Neuronal stem cell (in vitro differentiated cells): ENCODE data around the gene LPAR5.

ENCODE experiments used
- DNase-seq: peaks from one replicate; pipeline ENCODE4 v3.0.0-alpha.2; 2013; ENCODE audit warnings: low spot score
- H2AFZ ChIP-seq: one replicate; pipeline ENCODE4 v1.6.1; 2013; ENCODE audit warnings: mild to moderate bottlenecking, low read length, inconsistent platforms
- H2AK5ac ChIP-seq: 2 replicates; pipeline ENCODE4 v1.6.1; 2013; ENCODE audit warnings: low read depth, mild to moderate bottlenecking, inconsistent platforms, low read length, moderate library complexity, mixed read lengths
- H2BK120ac ChIP-seq: 2 replicates; pipeline ENCODE4 v1.6.1; 2013; ENCODE audit warnings: low read depth, mild to moderate bottlenecking, inconsistent platforms, low read length, moderate library complexity, mixed read lengths
- H2BK12ac ChIP-seq: one replicate; pipeline ENCODE4 v1.6.1; 2013; ENCODE audit warnings: low read length, inconsistent platforms
- H2BK15ac ChIP-seq: 2 replicates; pipeline ENCODE4 v1.6.1; 2013; ENCODE audit warnings: mild to moderate bottlenecking, low read length, inconsistent platforms, mixed read lengths
- H2BK5ac ChIP-seq: one replicate; pipeline ENCODE4 v1.6.1; 2013; ENCODE audit warnings: inconsistent platforms, mild to moderate bottlenecking, low read length, moderate library complexity
- H3K14ac ChIP-seq: one replicate; pipeline ENCODE4 v1.6.1; 2013; ENCODE audit warnings: low read length, inconsistent platforms
- H3K18ac ChIP-seq: 2 replicates; pipeline ENCODE4 v1.6.1; 2013; ENCODE audit warnings: low read length, inconsistent platforms
- H3K23ac ChIP-seq: 2 replicates; pipeline ENCODE4 v1.6.1; 2013; ENCODE audit warnings: low read depth, mild to moderate bottlenecking, mixed read lengths, low read length, inconsistent platforms; ENCODE audit not compliant: poor library complexity
- H3K27ac ChIP-seq: replicated peaks from 3 replicates; pipeline ENCODE4 v1.5.1; 2013; ENCODE audit warnings: low read length, inconsistent platforms
- H3K27me3 ChIP-seq, 3 experiments: 2 replicates each; pipeline ENCODE4 v1.6.1; 2013; ENCODE audit warnings: low read length in 3 of 3, mild to moderate bottlenecking in 2 of 3, inconsistent platforms in 1 of 3, low read depth in 1 of 3, mixed read lengths in 1 of 3, moderate library complexity in 1 of 3; ENCODE audit not compliant: control insufficient read depth in 3 of 3, insufficient read depth in 3 of 3
- H3K36me3 ChIP-seq, 2 donors: replicated peaks in 1 of 2; 2 replicates each; pipeline ENCODE4 v1.6.1; 2013; ENCODE audit warnings: low read length in 2 of 2; ENCODE audit not compliant: control insufficient read depth in 2 of 2, insufficient read depth in 2 of 2
- H3K4ac ChIP-seq: 2 replicates; pipeline ENCODE4 v1.6.1; 2013; ENCODE audit warnings: inconsistent platforms, mild to moderate bottlenecking, low read length, moderate library complexity
- H3K4me1 ChIP-seq, 2 donors: 1 replicate in 1 of 2; 2 replicates in 1 of 2; pipeline ENCODE4 v1.6.1; 2013; ENCODE audit warnings: low read length in 2 of 2, low read depth in 1 of 2; ENCODE audit not compliant: control insufficient read depth in 2 of 2, insufficient read depth in 1 of 2
- H3K4me2 ChIP-seq: one replicate; pipeline ENCODE4 v1.6.1; 2013; ENCODE audit warnings: mild to moderate bottlenecking, low read length, inconsistent platforms; ENCODE audit not compliant: insufficient read depth, poor library complexity, severe bottlenecking
- H3K4me3 ChIP-seq, 2 donors: 2 replicates each; pipeline ENCODE4 v1.5.1; 2013; ENCODE audit warnings: low read length in 2 of 2, mild to moderate bottlenecking in 2 of 2, inconsistent platforms in 1 of 2, moderate library complexity in 1 of 2
- H3K79me1 ChIP-seq: one replicate; pipeline ENCODE4 v1.6.1; 2013; ENCODE audit warnings: low read depth, mild to moderate bottlenecking, inconsistent platforms, low read length, moderate library complexity
- H3K9ac ChIP-seq: one replicate; pipeline ENCODE4 v1.6.1; 2013; ENCODE audit warnings: mild to moderate bottlenecking, low read depth, low read length, inconsistent platforms; ENCODE audit not compliant: poor library complexity
- H3K9me3 ChIP-seq, 2 donors: replicated peaks in 1 of 2; 2 replicates each; pipeline versions ENCODE3 to v1.6.1; 2013; ENCODE audit warnings: low read length in 2 of 2, mild to moderate bottlenecking in 2 of 2, inconsistent platforms in 1 of 2, low read depth in 1 of 2, mixed read lengths in 1 of 2, moderate library complexity in 1 of 2; ENCODE audit not compliant: control insufficient read depth in 2 of 2, insufficient read depth in 1 of 2
- H4K8ac ChIP-seq: one replicate; pipeline ENCODE4 v1.6.1; 2013; ENCODE audit warnings: low read depth, mild to moderate bottlenecking, inconsistent platforms, low read length, moderate library complexity
- H4K91ac ChIP-seq: one replicate; pipeline ENCODE4 v1.6.1; 2013; ENCODE audit warnings: low read length, low read depth, mild to moderate bottlenecking, inconsistent platforms; ENCODE audit not compliant: poor library complexity
- WGBS, 2 donors: extraction: QIAGEN DNeasy Blood & Tissue Kit; methylation state at CpG; one replicate each; pipeline ENCODE4 v1.1.7; 2013; ENCODE audit warnings: missing lambda C conversion rate in 2 of 2, mixed read lengths in 1 of 2; ENCODE audit not compliant: insufficient read length in 2 of 2, insufficient replicate concordance in 1 of 2; ENCODE audit errors: extremely low coverage in 2 of 2; 5-methylcytosine and 5-hydroxymethylcytosine counted together

The LPAR5 gene

DNA sequence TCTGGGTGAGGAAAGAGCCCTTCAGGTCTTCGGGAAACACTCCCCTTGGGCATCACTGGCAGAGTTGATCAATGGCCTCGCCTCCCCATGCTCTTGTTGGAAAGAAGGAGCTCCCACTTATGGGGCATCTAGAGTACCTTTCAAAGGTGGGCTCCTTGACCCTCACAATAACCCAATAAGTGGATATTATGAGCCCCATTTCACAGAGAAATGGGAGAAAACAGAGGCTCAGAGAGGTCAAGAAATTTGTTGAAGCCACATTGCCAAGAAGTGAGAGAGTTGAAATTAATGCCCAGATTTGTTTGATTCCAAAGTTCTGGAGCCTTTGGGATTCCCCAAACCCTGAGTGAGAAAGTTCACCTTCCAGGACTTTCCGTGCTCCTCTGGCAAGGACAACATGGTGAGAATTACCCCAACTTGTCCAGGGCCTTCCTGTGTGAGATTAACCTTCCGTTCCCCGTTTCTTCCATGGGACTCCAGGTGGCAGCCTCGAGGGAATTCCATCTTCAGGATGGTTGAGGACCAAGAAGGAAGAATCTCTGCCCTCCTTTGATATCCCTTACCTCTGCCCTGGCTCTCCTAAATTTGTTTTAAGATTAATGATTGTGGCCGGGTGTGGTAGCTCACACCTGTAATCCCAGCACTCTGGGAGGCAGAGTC lies 21.1 kb downstream of the LPAR5 start:
- H4K8ac ChIP-seq, result peak overlapping the region; percentile 29
- peak overlapping the region; percentile 42 for H3K14ac ChIP-seq
- WGBS, 2 donors, result no CpG with 5 or more reads among the region's 7 CpGs
- peak overlapping the region; percentile 95 for H3K27ac ChIP-seq
- H3K18ac ChIP-seq, result peak overlapping the region; percentile 97
- peak overlapping the region in 1 of 2 donors; percentile 10 for H3K4me3 ChIP-seq
- no peak overlapping the region for H2BK120ac ChIP-seq
- H3K79me1 ChIP-seq, result no peaks in the 10 kb centered on the region
- H3K9ac ChIP-seq, result peak overlapping the region; percentile 53
- peaks cover 32% of the 10 kb centered on the region in 2 donors for H3K4me1 ChIP-seq
- peak overlapping the region; percentile 87 for H2BK15ac ChIP-seq
- peak overlapping the region; percentile 42 for H2BK12ac ChIP-seq
- no peaks in the 10 kb centered on the region for H3K36me3 ChIP-seq
- peak overlapping the region; percentile 60 for H3K4ac ChIP-seq
- peak overlapping the region; percentile 44 for H2AFZ ChIP-seq
- H3K4me2 ChIP-seq, result no peak overlapping the region
- peaks cover 0 to 3% (median 0%) of the 10 kb centered on the region in 3 experiments for H3K27me3 ChIP-seq
- peak overlapping the region; percentile 16 for H4K91ac ChIP-seq
- H2BK5ac ChIP-seq, result peak overlapping the region; percentile 90
- DNase-seq, result no peak
- no peak overlapping the region for H3K23ac ChIP-seq
- H2AK5ac ChIP-seq, result peak overlapping the region; percentile 70
- no peaks in the 10 kb centered on the region for H3K9me3 ChIP-seq

DNA sequence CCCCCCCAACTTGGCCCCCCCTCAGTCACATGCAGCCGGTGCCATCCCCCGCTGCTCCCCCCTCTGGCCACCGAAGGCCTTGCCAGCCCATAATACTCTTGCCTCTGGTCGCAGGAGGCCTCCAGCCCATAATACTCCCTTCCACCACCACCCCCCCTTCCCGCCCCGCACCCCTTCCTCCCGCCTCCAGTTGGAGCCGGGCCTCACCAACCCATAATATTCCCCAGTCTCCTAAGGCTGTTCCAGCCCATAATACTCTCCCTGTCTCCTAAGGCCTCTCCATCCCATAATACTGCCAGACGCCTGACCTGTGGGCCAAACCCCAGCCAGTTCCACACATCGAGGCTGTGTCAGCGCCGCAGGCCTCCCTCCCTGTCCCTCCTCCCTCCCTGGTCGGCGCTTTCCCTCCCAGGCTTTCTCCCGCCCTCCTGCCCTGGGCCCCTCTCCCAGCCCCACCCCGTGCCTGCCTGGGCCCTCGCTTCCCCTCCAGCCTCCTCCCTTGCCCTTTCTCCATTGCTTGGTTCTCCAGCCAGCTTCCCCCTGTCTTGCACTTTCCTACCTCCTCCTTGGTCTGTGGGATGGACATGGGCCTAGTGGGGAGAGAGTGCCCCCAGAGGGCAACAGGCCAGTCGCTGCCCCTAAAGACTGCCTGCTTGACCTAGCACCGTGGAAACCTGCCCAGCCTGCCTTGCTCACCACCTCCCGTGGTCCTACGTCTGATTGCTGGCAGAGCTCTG lies 21.8 kb downstream of the LPAR5 start:
- peak overlapping the region in 1 of 2 donors; percentile 10 for H3K4me3 ChIP-seq
- H3K4me1 ChIP-seq, result peaks cover 32% of the 10 kb centered on the region in 2 donors
- H3K14ac ChIP-seq, result peak overlapping the region; percentile 42
- H4K8ac ChIP-seq, result peak overlapping the region; percentile 29
- peak overlapping the region; percentile 44 for H2AFZ ChIP-seq
- H2BK12ac ChIP-seq, result peak overlapping the region; percentile 42
- H3K36me3 ChIP-seq, result no peaks in the 10 kb centered on the region
- H2BK15ac ChIP-seq, result peak overlapping the region; percentile 87
- peak overlapping the region; percentile 70 for H2AK5ac ChIP-seq
- H3K27me3 ChIP-seq, result no peaks in the 10 kb centered on the region
- no peak overlapping the region for H3K23ac ChIP-seq
- no peaks in the 10 kb centered on the region for H3K79me1 ChIP-seq
- H4K91ac ChIP-seq, result peak overlapping the region; percentile 16
- peak overlapping the region; percentile 32 for H3K4me2 ChIP-seq
- peak overlapping the region; percentile 53 for H3K9ac ChIP-seq
- peak overlapping the region; percentile 95 for H3K27ac ChIP-seq
- peak overlapping the region; percentile 97 for H3K18ac ChIP-seq
- no peak overlapping the region for H2BK120ac ChIP-seq
- H2BK5ac ChIP-seq, result peak overlapping the region; percentile 90
- no peaks in the 10 kb centered on the region for H3K9me3 ChIP-seq
- peak; percentile 95 for DNase-seq
- WGBS, 2 donors, result no CpG with 5 or more reads among the region's 21 CpGs
- peak overlapping the region; percentile 60 for H3K4ac ChIP-seq

DNA sequence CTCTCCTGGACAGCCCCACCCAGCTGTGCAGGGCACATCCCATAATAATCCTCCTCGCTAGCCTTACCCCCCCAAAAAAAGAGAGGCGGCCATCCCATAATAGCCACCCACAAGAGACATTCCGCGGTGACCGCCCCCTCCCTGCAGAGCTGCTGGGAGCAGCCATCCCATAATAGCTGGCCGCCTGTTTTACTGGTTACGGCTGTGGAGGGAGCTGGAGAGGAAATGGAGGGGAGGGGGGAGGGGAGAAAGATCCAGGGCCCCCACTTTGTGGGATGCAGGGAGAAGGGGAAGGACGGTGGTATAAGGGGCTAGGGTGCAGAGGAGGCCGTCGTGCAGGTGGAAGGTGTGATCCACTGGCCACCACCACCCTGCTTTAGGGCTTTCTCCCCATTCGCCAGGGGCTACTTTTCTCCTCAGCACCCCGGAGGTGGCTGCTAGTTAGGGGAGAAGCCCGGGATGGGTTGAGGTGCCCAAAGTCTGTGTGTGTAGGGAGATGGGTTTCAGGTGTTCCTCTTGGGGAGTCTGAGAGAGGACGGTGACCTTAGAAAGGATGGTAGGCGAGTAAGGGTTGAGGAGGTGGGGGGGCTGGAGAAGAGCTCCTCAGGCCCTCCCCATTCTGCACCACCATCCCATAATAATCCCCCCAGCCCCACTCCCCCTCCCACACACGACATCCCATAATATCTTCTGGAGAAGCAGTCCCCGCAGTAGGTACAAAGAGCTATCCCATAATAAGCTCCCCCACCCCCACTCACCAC lies 22.6 kb downstream of the LPAR5 start:
- H3K27ac ChIP-seq, result peak overlapping the region; percentile 99
- no peak overlapping the region for H3K23ac ChIP-seq
- H3K4me1 ChIP-seq, result peaks cover 32% of the 10 kb centered on the region in 2 donors
- H3K9ac ChIP-seq, result peak overlapping the region; percentile 85
- no peaks in the 10 kb centered on the region for H3K9me3 ChIP-seq
- H4K91ac ChIP-seq, result peak overlapping the region; percentile 16
- H3K14ac ChIP-seq, result peak overlapping the region; percentile 14
- peak overlapping the region; percentile 74 for H2AFZ ChIP-seq
- H2AK5ac ChIP-seq, result peak overlapping the region; percentile 36
- H2BK5ac ChIP-seq, result peak overlapping the region; percentile 84
- no peaks in the 10 kb centered on the region for H3K36me3 ChIP-seq
- WGBS, 2 donors, result no CpG with 5 or more reads among the region's 17 CpGs
- no peaks in the 10 kb centered on the region for H3K27me3 ChIP-seq
- no peak overlapping the region for H3K4ac ChIP-seq
- peak overlapping the region; percentile 98 for H3K18ac ChIP-seq
- H2BK15ac ChIP-seq, result no peak overlapping the region
- H2BK120ac ChIP-seq, result peak overlapping the region; percentile 26
- no peak overlapping the region for H2BK12ac ChIP-seq
- no peak overlapping the region for H4K8ac ChIP-seq
- peak; percentile 77 for DNase-seq
- H3K4me2 ChIP-seq, result peak overlapping the region; percentile 54
- no peaks in the 10 kb centered on the region for H3K79me1 ChIP-seq
- H3K4me3 ChIP-seq, result peak overlapping the region; percentile 27 to 32
